LNCaP clone FGC (cell line): ENCODE data around the gene BLCAP.

Source experiments
- DNase-seq: peaks from one replicate; pipeline ENCODE4 v3.0.0-alpha.2; 2011; ENCODE audit warnings: low read depth
- H3K4me3 ChIP-seq: 2 replicates; pipeline ENCODE4 v1.5.1; 2011; ENCODE audit warnings: mild to moderate bottlenecking, low read depth, low read length, control low read depth
- CTCF ChIP-seq: IDR thresholded peaks from 2 replicates; pipeline ENCODE4 v1.5.1; 2012; ENCODE audit warnings: mild to moderate bottlenecking; ENCODE audit not compliant: control insufficient read depth, insufficient read depth; ENCODE audit errors: extremely low read depth

BLCAP gene

GRCh38 chr20:37535443-37536132, 7.9 kb upstream of the BLCAP start:
- no peak for DNase-seq
- no peak for TF ChIP-seq CTCF

GRCh38 chr20:37534401-37535157, 6.9 kb upstream of the BLCAP start:
- TF ChIP-seq CTCF, result peak; percentile 81
- DNase-seq, result peak; percentile 72
- H3K4me3 ChIP-seq, result no peak overlapping the region

More at GRCh38 chr20:37535443-37536132, 7.9 kb upstream of the BLCAP start:
- H3K4me3 ChIP-seq, result no peak overlapping the region

GRCh38 chr20:37533154-37533715, 5.6 kb upstream of the BLCAP start:
- no peak for TF ChIP-seq CTCF
- H3K4me3 ChIP-seq, result no peak overlapping the region
- no peak for DNase-seq

- TF ChIP-seq CTCF, result no peak
- DNase-seq, result no peak
- no peak overlapping the region for H3K4me3 ChIP-seq
Observed at GRCh38 chr20:37531856-37532255, 4.2 kb upstream of the BLCAP start.

- no peak overlapping the region for H3K4me3 ChIP-seq
- DNase-seq, result no peak
- TF ChIP-seq CTCF, result no peak
Observed at GRCh38 chr20:37530696-37531095, 3.0 kb upstream of the BLCAP start.

- no peak for DNase-seq
- H3K4me3 ChIP-seq, result no peak overlapping the region
- TF ChIP-seq CTCF, result no peak
Observed at GRCh38 chr20:37529968-37530600, 2.4 kb upstream of the BLCAP start.
